Activated T-cell treated with anti-CD3 and anti-CD28 coated beads for 1 hour (primary cell): Measurements from ENCODE around the gene SMIM17.
A peak's percentile ranks its signal among the peaks of the same experiment; 100 is the strongest.
"Not testable (repeated sequence)": the region's sequence is repeated elsewhere in the genome, so short reads cannot be mapped to it uniquely, and the experiment has no call there.

ENCODE experiments used
- DNase-seq: peaks from one replicate; pipeline ENCODE4 v3.0.0-alpha.2; 2020; ENCODE audit warnings: low read depth

The SMIM17 gene

GRCh38 chr19:56660381-56661107 lies 17.6 kb downstream of the SMIM17 start:
- DNase-seq, result no peak

- no peak for DNase-seq
Measured at GRCh38 chr19:56661248-56661647, 18.3 kb downstream of the SMIM17 start.

- no peak for DNase-seq
Measured at GRCh38 chr19:56663931-56664500, 21.1 kb downstream of the SMIM17 start.

GRCh38 chr19:56664511-56664910 lies 21.6 kb downstream of the SMIM17 start:
- no peak for DNase-seq

GRCh38 chr19:56667311-56667870 lies 24.4 kb downstream of the SMIM17 start:
- DNase-seq, result no peak

- DNase-seq, result no peak
Measured at GRCh38 chr19:56668676-56669075, 25.7 kb downstream of the SMIM17 start.

- DNase-seq, result no peak
Measured at GRCh38 chr19:56670401-56670960, 27.5 kb downstream of the SMIM17 start.

GRCh38 chr19:56670961-56671612 lies 28.1 kb downstream of the SMIM17 start:
- no peak for DNase-seq

GRCh38 chr19:56671613-56671994 lies 28.6 kb downstream of the SMIM17 start, which contains the start of gene ZNF835:
ZNF835 (minus strand) TSS chr19:56671757; CDS start chr19:56665198, 6,559 bp downstream.
- DNase-seq, result peak; percentile 77

- DNase-seq, result not testable (repeated sequence)
Measured at GRCh38 chr19:56672610-56673009, 29.7 kb downstream of the SMIM17 start.

GRCh38 chr19:56678205-56678604 lies 35.2 kb downstream of the SMIM17 start:
- DNase-seq, result no peak

GRCh38 chr19:56681702-56682101 lies 38.7 kb downstream of the SMIM17 start:
- DNase-seq, result no peak

- DNase-seq, result no peak
Measured at GRCh38 chr19:56683116-56683515, 40.2 kb downstream of the SMIM17 start.

- no peak for DNase-seq
Measured at GRCh38 chr19:56687031-56687430, 44.1 kb downstream of the SMIM17 start.

- DNase-seq, result no peak
Measured at GRCh38 chr19:56689198-56689597, 46.2 kb downstream of the SMIM17 start.

GRCh38 chr19:56690670-56691069 lies 47.7 kb downstream of the SMIM17 start:
- no peak for DNase-seq

- no peak for DNase-seq
Measured at GRCh38 chr19:56692206-56692895, 49.4 kb downstream of the SMIM17 start.

GRCh38 chr19:56699552-56699951 lies 56.6 kb downstream of the SMIM17 start:
- no peak for DNase-seq

- DNase-seq, result no peak
Measured at GRCh38 chr19:56701895-56702294, 58.9 kb downstream of the SMIM17 start.

GRCh38 chr19:56705939-56706338 lies 63.0 kb downstream of the SMIM17 start:
- DNase-seq, result no peak
